HG02884 (cell line): ENCODE data around the gene IKZF3.
"Not testable (repeated sequence)": the region's sequence is repeated elsewhere in the genome, so short reads cannot be mapped to it uniquely, and the experiment has no call there.

Source experiments
- ATAC-seq: cut with Tn5 transposase; IDR thresholded peaks from one replicate; pipeline ENCODE4 v1.9.1; 2021; ENCODE audit warnings: mild to moderate bottlenecking, moderate library complexity; ENCODE audit not compliant: unreplicated experiment

IKZF3 gene

GRCh38 chr17:39782481-39782880 lies 81.6 kb downstream of the IKZF3 start:
- no peak for ATAC-seq

GRCh38 chr17:39781861-39782213 lies 82.3 kb downstream of the IKZF3 start:
- no peak for ATAC-seq

DNA sequence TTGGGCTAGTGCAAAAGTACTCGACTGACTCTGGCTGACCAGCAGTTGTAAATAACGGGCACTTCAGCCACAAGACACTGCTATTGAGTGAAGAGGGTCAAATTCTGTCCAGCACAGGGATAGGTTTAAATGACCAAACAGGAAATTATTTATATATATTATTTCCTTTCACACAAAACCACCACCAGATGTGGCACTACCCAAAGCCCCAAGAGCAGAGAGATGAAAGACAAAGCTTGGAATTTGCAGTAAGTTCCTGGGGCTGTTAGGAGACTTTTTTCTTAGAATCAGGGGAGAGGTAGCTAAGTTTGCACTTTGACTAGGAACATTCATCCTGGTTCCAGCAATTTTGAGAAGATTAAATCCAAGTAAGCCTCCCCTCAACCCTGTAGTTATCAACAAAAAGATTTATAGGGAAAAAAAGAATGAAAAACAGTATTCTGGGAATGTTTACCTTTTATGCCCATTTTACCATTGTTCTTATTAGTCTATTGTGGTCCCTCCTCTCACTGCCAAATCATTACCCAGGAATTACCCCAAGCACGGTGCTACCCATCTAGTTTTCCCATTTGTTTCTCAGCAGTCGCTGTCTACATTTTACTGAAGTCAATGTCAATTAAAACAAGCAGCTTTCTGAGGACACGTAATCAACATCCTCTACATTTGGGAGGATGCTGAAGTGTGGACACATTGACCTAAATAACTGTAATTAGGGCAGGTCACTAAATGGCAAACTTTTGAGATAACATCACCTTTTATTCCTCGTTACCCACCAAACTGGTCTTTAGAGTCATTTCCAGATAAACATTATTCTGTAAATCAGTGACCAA lies 82.9 kb downstream of the IKZF3 start:
- ATAC-seq = no peak

GRCh38 chr17:39777534-39778365 lies 86.4 kb downstream of the IKZF3 start:
- no peak for ATAC-seq

DNA sequence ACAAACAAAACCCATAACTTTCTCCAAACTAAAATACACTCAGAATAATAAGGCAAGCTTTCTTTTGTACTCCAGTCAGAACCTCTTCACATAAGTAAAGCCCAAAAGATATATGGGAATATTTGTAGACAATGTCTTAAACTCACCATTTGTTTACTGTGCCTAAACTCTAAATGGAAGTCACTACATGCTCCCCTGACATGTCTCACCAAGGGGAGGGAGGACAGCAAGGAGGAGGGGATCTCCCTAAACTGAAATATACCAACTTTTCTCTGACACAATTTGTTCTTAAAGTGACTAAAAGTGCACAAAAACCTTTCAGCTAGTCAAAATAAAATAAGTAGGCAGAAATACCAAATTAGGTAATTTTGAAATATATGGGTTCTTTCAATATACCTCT lies 87.9 kb downstream of the IKZF3 start:
- ATAC-seq = no peak

- ATAC-seq = no peak
Observed at GRCh38 chr17:39775031-39775430, 89.1 kb downstream of the IKZF3 start.

- no peak for ATAC-seq
Observed at GRCh38 chr17:39774047-39774446, 90.1 kb downstream of the IKZF3 start.

GRCh38 chr17:39772987-39773934 lies 90.9 kb downstream of the IKZF3 start:
- no peak for ATAC-seq

- ATAC-seq = no peak
Observed at GRCh38 chr17:39772415-39772814, 91.7 kb downstream of the IKZF3 start.

DNA sequence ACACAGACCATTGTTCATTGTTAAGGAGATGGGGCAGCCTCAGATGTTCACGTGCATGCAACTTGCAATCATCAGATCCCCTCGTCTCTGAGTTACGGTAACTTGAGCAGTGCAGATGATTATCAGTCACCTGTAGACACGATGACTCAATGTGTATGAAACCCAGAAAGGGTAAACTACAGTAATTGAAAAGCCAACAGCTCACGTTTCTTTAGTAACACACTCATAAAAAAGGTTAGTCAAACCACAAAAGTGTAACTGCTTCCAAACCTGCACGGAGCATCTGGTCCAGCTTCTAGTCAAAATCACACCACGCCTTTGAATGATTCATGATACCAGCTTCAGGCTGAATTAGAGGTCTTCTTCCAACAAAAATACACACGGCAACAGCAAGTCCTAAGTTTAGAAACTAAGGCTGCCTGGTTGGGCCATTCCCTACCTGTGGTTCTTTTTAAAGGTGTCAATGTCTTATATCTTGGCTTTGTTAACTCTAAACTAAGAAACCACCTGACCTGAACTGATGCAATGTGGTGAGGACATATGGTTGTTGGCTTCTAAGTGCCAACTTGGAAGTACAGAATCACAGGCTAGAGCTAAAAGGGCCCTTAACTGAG lies 94.0 kb downstream of the IKZF3 start:
- ATAC-seq = peak; percentile 61

GRCh38 chr17:39767147-39767546 lies 97.0 kb downstream of the IKZF3 start:
- ATAC-seq = no peak

- no peak for ATAC-seq
Observed at GRCh38 chr17:39765766-39766165, 98.3 kb downstream of the IKZF3 start.

GRCh38 chr17:39765175-39765574 lies 98.9 kb downstream of the IKZF3 start:
- no peak for ATAC-seq

DNA sequence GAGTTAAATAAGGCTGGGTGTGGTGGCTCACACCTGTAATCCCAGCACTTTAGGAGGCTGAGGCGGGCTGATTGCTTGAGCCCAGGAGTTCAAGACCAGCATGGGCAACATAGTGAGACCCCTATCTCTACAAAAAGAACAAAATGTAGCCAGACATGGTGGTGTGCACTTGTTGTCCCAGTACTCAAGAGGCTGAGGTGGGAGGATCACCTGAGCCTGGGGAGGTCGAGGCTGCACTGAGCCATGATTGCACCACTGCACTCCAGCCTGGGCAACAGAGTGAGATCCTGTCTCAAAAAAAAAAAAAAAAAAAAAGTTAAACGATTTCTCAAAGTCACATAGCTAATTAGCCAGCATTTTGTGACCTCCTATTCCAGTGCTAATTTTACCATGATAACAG lies 99.9 kb downstream of the IKZF3 start:
- ATAC-seq = not testable (repeated sequence)

DNA sequence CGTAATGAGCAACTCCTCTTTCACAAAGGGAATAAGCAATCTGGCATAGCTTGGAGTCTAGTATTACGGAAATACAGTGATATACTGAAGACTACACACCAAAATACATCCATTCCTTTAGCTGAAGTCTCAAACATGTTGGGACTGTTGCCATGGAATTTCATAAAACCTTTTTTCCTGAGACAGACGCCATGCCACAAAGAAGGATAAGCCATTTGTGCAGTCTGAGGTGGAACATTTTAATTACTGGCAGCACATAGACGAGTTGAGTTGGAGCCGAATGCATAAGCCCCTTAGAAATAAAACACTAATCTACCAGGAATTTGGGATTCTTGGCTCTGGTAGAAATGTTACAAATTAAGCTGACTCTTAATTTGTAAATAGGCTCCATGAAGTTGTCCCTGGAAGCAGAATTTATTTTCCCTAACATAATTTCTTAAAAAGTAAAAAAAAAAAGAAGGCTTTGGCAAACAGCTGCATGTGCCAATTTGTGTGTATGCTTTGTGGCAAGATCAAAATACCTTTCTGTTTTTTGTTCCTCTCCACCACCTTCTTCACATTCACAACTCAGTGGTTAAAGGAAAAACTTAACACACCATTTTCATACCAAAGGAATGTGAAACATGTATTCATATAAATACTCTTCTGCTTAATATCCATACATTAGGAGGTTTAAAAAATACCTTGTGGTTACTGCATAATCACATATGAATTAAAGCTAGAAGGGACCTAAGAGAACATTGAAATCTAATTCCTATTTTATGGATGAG lies 100.9 kb downstream of the IKZF3 start:
- ATAC-seq = no peak

- no peak for ATAC-seq
Observed at GRCh38 chr17:39761861-39762496, 102.1 kb downstream of the IKZF3 start.

DNA sequence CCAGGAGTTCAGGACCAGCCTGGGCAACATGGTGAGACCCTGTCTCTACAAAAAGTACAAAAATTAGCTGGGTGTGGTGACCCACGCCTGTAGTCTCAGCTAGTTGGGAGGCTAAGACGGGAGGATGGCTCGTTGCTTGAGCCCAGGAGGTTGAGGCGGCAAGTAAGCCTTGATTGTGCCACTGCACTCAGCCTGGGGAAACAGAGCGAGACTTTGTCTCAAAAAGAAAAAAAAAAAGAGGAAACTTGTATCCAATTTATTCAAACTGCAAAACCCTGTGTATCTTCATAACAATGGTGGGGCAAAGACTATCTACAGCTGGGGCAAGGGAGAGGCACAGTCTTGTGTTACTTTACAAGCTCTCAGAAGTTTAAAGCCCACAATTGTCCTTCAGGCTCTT lies 104.9 kb downstream of the IKZF3 start:
- ATAC-seq = no peak

GRCh38 chr17:39757931-39758873 lies 105.9 kb downstream of the IKZF3 start:
- ATAC-seq = no peak
